Right lobe of liver (tissue), 4 donors: ENCODE measurements around the gene RELCH.

Experiments used
- CTCF ChIP-seq, 4 donors: fragments of 200-600 bp in 3 of 4; fragments of 450-650 bp in 1 of 4; IDR thresholded peaks; one replicate each; pipeline versions ENCODE4 v1.5.1 to v1.8.0; 2016 to 2022; ENCODE audit warnings: antibody characterized with exemption in 4 of 4, mild to moderate bottlenecking in 2 of 4
- POLR2A ChIP-seq: fragments of 450-650 bp; IDR thresholded peaks from one replicate; pipeline ENCODE4 v1.6.1; 2017; ENCODE audit warnings: antibody characterized with exemption, mild to moderate bottlenecking
- donor health status: DM: no; HTN: no; CAD: no.
- donor health status: DM: no; HTN: no; CAD: no.
- donor health status: DM: no; HTN: yes; CAD: no.

GRCh38 chr18:62206593-62206992 lies 19.5 kb downstream of the RELCH start:
- TF ChIP-seq CTCF (IDR thresholded peaks at IDR 0.05), result no peak
- no peak for TF ChIP-seq POLR2A
